HG03469 (cell line): Measurements from ENCODE around the gene SLC9C2.
"Not testable (repeated sequence)": the region's sequence is repeated elsewhere in the genome, so short reads cannot be mapped to it uniquely, and the experiment has no call there.

ENCODE experiments used
- ATAC-seq: cut with Tn5 transposase; IDR thresholded peaks from one replicate; pipeline ENCODE4 v1.9.1; 2021; ENCODE audit warnings: mild to moderate bottlenecking, moderate library complexity, moderate number of reproducible peaks; ENCODE audit not compliant: unreplicated experiment

Gene SLC9C2

DNA sequence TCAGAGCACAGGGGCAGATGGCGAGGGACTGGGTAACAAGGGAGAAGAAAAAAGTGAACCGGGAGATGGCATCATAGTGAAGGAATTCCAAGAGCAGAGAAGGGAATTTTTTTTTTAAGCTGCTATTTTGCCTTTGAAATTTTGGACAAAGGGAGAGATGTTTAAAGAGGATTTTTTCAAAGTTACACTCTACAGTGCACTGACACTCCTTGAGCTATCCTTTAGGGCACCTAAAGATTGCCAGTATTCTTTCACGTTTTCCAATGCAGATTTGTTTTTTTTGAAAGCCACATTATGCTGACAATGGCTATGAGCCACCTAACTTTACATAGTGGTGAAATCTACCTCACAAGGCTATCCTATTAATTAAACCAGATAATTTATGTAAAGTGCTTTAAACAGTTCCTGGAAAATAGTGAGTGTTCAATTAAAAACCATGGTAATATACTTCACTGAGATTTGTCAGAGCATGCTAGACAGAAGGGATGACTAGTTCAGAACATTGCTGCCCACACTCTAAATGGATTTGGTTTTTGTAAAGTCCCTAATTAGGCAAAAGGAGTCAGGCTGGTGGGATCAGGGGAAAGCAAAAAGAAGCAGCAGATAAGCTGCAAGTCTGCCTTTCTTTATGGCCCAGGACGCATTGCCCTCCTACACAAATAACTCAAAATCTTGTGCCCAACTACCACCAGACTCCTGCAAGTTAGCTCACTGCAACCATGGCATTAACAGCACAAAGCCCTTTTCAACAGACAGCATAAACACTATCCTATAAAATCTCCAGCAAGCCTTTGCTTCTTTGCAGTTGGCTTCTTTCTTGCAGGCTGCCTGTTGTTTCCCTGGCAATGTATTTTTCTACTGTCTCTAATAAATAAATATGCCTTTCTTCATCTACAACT is 71.8 kb downstream of the SLC9C2 start:
- no peak for ATAC-seq

- no peak for ATAC-seq
Measured at GRCh38 chr1:173529106-173529505, 73.8 kb downstream of the SLC9C2 start.

GRCh38 chr1:173527151-173527826 is 75.6 kb downstream of the SLC9C2 start:
- no peak for ATAC-seq

GRCh38 chr1:173525926-173526325 is 76.9 kb downstream of the SLC9C2 start:
- no peak for ATAC-seq

GRCh38 chr1:173523329-173523728 is 79.5 kb downstream of the SLC9C2 start:
- no peak for ATAC-seq

DNA sequence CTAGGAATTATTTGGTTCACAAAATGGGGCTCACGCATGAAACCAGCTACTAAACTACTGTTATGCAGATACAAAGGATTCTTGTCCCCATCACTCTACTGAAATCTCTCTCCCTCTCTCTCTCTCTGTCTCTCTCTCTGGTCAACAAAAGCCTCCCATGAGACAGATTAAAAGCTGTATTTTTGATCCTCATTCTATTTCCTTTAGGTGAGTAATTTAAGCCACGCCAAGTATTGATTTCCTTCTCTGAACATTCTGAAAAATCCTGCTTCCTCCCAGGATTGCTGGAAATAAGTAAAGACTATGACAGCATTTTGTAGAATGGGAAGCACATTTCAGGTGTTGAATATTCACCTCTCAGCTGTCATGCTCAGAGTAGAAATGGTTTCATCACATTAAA is 82.1 kb downstream of the SLC9C2 start:
- ATAC-seq = no peak

DNA sequence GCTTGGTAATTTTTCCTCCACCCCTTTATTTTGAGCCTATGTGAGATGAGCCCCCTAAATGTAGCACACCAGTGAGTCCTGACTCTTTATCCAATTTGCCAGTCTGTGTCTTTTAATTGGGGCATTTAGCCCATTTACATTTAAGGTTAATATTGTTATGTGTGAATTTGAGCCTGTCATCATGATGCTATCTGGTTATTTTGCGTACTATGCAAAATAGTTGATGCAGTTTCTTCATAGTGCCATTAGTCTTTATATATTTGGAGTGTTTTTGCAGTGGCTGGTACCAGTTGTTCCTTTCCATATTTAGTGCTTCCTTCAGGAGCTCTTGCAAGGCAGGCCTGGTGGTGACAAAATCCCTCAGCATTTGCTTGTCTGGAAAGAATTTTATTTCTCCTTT is 88.4 kb downstream of the SLC9C2 start:
- ATAC-seq = not testable (repeated sequence)

GRCh38 chr1:173509797-173510196 is 93.1 kb downstream of the SLC9C2 start:
- ATAC-seq = no peak

DNA sequence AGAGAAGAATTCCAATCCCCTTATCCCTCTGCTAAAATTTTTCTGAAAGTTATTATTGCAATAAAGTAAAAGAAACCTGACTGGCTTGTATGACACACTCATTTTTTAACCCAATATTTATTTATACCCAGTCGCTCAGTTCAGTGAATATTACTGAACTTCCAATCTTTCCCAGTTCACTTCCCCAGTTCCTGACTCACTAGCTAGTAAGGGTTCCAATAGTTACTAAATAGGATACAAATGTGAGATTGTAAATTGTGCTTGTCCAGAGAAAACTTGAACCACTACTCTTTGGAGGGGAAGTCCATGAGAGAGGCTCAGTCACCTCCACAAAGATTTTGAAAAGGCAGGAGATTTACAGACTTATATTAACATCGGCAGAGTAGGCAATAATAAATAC is 94.3 kb downstream of the SLC9C2 start:
- no peak for ATAC-seq

GRCh38 chr1:173507847-173508209 is 95.0 kb downstream of the SLC9C2 start:
- no peak for ATAC-seq

GRCh38 chr1:173507205-173507846 is 95.5 kb downstream of the SLC9C2 start:
- no peak for ATAC-seq

DNA sequence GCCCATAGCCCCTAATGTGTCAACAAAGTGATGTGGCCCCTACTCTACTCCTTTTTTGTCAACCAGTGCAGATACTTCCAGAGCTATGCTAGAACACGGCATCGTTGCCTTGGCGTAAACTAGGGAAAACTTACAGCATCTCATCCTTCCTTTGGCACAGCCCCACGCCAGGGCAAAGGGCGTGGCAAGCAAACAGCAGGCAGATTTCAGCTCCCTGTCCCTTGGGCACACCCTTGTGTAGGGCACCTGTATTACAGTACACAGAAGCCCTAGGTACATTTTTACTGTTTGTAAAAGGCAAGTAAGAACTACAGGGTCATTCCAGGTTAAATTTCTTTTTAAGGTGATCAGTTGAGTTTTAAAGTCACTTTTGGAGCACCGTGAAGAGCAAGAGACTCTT is 96.4 kb downstream of the SLC9C2 start:
- ATAC-seq = no peak

- ATAC-seq = no peak
Measured at GRCh38 chr1:173505391-173505790, 97.5 kb downstream of the SLC9C2 start.

DNA sequence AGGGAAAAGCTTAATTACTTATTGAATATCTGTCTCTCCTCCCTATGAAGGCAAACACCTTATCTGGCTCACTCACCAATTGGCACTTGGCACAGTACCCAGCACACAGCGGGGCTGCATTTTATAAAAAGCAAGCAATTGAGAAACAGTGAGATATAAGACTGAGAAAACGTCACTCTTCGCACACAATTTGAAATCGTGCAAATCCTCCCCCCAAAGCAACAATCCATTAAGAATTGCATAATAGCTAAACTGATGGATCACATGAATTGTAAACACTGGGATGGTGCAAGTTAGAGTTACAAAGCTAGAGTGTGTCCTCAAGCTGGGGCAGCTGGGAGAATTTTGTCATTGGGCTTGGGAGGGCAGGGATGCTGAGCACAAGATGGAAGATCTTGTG is 98.6 kb downstream of the SLC9C2 start:
- no peak for ATAC-seq

GRCh38 chr1:173503391-173503790 is 99.5 kb downstream of the SLC9C2 start:
- no peak for ATAC-seq

DNA sequence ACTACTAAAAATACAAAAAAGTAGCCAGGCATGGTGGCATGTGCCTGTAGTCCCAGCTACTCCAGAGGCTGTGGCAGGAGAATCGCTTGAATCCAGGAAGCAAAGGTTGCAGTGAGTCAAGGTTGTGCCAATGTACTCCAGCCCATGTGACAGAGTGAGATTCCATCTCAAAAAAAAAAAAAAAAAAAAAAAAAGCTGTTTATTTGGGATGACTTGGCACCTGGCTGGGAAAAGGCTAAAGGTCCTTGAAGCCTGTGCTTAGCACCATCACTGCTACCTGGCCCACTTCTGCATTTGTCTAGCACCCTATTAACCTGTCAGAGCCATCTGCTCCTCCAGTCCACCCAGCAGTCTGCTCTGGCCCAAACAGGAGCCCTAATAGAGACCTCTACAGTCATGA is 100.8 kb downstream of the SLC9C2 start:
- ATAC-seq = no peak

DNA sequence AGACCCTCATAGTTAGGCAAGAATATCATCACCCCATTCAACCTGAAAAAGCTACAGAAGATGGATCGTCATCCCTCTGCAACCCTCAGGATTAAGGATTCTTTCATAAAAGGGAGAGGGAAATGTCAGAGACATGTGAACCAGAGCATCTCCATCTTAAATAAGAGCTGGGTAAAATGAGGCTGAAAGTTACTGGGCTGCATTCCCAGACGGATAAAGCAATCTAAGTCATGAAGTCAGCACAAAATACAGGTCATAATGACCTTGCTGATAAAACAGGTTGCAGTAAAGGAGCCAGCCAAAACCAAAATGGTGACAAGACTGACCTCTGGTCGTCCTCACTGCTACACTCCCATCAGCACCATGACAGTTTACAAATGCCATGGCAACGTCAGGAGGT is 103.1 kb downstream of the SLC9C2 start:
- ATAC-seq = no peak

GRCh38 chr1:173496757-173497320 is 106.0 kb downstream of the SLC9C2 start:
- ATAC-seq = no peak

DNA sequence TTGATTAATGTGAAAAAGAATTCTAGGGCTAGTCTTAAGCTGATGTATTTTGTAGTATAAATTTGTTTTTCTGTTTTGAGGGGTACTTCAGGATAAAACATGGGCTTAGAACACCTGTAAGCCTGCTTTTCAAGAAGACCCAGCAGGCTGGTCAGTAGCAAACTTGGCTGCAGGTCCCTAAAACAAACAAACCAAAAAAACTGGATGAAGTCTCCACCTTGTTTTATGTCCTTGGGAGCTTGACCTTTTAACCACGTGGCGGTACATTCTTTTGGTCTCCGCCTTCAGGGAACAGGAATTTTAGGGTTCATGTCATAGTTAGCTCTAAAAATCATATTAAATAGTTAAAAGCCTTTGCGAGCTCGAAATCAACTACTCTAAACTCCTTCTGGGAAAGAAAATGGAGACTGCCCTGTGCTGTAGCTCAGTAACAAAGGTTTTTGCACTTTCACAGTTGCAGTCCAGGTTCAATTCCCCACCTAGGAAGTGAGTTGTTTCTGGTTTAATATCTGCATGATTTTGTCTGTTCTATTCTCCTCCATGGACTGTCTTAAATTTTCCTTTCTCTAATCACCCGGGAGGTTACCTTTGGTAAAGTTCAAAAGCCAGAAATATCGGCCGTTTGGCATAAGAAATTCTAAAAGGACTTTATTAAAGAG is 107.1 kb downstream of the SLC9C2 start:
- ATAC-seq = no peak

DNA sequence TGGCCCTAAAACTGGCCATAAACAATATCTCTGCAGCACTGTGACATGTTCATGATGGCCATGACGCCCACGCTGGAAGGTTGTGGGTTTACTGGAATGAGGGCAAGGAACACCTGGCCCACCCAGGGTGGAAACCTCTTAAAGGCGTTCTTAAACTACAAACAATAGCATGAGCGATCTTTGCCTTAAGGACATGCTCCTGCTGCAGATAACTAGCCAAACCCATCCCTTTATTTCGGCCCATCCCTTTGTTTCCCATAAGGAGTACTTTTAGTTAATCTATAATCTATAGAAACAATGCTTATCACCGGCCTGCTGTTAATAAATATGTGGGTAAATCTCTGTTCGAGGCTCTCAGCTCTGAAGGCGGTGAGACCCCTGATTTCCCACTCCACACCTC is 109.7 kb downstream of the SLC9C2 start:
- not testable (repeated sequence) for ATAC-seq

GRCh38 chr1:173491508-173491907 is 111.4 kb downstream of the SLC9C2 start:
- ATAC-seq = no peak
